H7 (cell line): ENCODE data around the gene ZNF326. TPM values are rescaled to one million over a fixed set of nuclear protein-coding genes. Genes with fewer than 3 reads are reported as not detected.

Source experiments
- DNase-seq: peaks from one replicate; pipeline ENCODE4 v3.0.0; 2012
- H3K27me3 ChIP-seq: 2 replicates; pipeline ENCODE4 v1.6.0; 2011; ENCODE audit warnings: mild to moderate bottlenecking, low read length; ENCODE audit not compliant: control insufficient read depth, insufficient read depth
- H3K36me3 ChIP-seq: replicated peaks from 2 replicates; pipeline ENCODE4 v1.5.1; 2011; ENCODE audit warnings: low read length; ENCODE audit not compliant: control insufficient read depth, insufficient read depth
- H3K4me3 ChIP-seq: 2 replicates; pipeline ENCODE4 v1.5.1; 2011; ENCODE audit warnings: low read depth, mild to moderate bottlenecking, control low read depth, low read length, moderate library complexity; ENCODE audit not compliant: insufficient read depth
- total RNA-seq: library from RNA; depleted of rRNA; stranded (reverse); fragments of >200 nt; shearing (Covaris generic); gene quantifications from 2 replicates; pipeline ENCODE4 v1.2.3, GENCODE V29; 2014

ZNF326 gene
- total RNA-seq, 1 experiment from 2014 or later, result 8.0 TPM

DNA sequence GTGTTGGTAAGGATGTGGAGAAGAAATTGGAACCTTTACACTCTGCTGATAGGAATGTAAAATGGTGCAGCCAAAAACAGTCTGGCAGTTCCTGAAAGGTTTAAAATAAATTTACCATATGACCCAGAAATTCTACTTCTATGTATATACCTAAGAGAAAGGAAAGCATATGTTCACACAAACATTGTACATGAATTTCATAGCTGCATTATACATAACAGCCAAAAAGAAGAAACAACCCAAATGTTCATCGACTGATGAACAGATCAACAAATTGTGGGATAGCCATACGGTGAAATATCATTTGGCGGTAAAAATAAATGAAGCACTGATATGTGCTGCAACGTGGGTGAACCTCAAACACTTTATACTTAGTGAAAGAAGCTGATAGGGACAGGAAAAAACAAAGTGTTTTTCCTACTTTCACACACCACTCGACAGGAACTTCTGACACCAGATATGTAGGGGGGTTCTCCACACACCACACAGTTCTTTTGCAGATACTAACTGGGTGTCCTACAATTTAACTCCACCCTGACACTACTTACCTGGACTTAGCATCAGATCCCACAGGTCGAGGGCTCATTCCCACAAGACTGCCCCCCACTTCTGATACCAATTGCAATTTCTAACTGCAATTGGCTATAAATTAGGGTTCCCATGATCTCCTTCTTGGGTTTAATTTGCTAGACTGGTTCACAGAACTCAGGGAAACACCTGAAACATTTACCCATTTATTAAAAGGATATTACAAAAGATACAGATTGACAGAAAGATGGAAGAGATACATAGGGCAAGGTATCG is 35.9 kb upstream of the ZNF326 start:
- no peaks in the 10 kb centered on the region for H3K36me3 ChIP-seq
- DNase-seq, result no peak
- H3K4me3 ChIP-seq, result no peak overlapping the region
- no peaks in the 10 kb centered on the region for H3K27me3 ChIP-seq

DNA sequence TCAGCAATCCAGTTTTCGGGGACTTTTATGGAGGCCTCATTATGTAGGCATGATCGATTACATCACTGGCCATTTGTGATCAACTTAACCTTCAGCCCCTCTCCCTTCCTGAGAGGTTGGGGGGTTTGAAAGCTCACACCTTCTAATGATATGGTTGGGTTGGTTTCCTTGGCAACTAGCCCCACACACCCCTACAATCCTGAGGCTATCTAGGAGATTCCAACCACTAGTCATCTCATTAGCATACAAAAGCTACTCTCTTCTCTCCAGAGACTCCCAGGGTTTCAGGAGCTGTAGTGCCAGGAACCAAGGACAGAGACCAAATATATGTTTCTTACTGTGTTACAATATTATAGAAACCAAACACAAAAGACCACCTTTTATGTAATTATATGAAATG is 35.2 kb upstream of the ZNF326 start:
- H3K36me3 ChIP-seq, result no peaks in the 10 kb centered on the region
- no peaks in the 10 kb centered on the region for H3K27me3 ChIP-seq
- no peak for DNase-seq
- no peak overlapping the region for H3K4me3 ChIP-seq

DNA sequence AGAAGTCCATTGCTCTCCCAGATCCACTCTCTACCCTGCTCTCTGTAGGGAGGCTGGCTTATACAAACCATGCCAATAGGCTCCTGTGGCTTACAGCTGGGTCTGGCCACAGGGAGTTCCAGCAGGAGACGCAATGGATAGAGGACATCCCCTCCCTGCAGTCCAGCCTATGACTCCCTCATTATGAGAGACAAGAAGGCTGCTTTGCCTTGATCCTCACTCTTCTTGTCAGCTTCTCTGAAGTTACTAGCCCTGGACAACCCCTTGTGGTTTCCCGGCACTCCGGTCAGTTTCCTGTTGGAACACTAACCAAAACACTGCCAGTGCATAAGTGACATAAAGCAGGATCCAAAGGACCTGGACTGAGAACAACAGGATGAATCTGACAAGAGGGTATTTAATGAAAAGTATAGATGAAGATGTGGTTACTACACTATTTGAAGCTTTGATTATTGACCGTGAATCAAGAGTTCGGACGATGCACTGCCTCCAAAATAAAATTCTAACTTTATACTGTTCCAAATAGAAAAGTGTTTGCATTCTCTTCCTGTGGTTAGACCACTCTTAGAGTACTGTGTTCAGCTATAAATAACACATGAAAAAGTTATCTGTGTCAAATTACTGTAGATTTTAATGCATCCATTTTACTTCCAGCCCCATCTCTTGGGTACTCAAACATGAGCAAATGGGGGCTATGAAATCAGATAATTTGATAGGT is 32.7 kb upstream of the ZNF326 start:
- H3K27me3 ChIP-seq, result no peaks in the 10 kb centered on the region
- DNase-seq, result no peak
- H3K4me3 ChIP-seq, result no peak overlapping the region
- no peaks in the 10 kb centered on the region for H3K36me3 ChIP-seq

DNA sequence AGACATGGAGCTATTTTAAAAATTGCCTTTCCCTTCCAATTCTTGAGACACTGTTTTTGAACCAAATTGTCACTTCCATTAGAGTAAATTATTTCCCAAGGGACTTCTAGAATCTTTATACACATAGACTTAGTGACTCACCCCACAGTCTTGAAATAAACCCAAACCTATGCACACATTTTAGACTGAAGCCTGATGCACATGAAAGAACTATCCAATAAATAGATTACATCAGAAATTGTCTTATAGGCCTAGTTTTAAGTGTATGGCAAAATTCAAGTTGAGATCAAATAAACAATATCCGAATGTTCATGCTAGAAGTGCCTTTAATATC is 32.2 kb upstream of the ZNF326 start:
- no peak overlapping the region for H3K4me3 ChIP-seq
- H3K36me3 ChIP-seq, result no peaks in the 10 kb centered on the region
- DNase-seq, result no peak
- H3K27me3 ChIP-seq, result no peaks in the 10 kb centered on the region

DNA sequence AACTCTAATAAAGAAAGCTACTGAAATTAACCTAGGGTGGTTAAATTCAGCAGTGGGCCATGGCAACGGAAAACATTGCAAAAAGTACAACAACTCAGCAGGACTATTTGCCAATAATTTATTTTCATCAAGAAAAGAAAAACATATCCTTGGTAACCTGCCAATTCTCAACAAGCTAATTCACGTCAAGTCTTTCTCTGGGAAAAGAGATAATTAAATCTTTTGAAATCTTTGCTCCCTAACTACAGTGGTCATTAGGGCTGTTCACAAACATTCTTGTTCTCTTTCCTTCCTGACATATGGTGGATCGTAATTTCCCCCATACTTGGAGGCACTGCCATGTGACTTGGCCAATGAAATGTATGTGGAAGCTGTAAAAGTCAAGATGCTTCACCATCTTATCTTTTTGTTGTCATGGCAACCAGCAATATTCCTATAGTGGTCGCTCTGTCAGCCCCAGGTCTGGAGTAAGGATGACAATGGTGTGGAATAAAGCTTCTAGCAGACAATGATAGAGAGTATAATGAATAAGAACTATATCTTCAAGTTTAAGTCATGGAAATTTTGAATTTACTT is 29.6 kb upstream of the ZNF326 start:
- no peaks in the 10 kb centered on the region for H3K36me3 ChIP-seq
- DNase-seq, result no peak
- no peak overlapping the region for H3K4me3 ChIP-seq
- no peaks in the 10 kb centered on the region for H3K27me3 ChIP-seq

DNA sequence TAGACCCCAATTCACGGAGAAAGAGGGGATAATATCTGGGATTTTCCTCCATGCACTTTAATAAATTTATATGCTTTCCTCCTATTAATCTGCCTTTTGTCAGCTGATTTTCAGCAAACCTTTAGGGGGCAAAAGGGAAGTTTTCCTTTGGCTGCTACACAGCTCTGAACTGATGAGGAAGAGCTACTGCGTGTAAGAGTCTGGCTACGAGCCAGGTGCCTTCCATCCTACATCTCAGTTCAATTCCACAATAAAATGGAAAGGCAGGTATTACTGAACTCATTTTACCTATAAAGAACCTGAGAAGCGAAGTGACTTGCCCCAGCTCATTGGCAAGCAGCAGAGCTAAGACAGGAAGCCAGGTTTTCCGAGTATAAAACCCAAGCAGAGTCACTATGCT is 28.3 kb upstream of the ZNF326 start:
- DNase-seq, result no peak
- H3K4me3 ChIP-seq, result no peak overlapping the region

DNA sequence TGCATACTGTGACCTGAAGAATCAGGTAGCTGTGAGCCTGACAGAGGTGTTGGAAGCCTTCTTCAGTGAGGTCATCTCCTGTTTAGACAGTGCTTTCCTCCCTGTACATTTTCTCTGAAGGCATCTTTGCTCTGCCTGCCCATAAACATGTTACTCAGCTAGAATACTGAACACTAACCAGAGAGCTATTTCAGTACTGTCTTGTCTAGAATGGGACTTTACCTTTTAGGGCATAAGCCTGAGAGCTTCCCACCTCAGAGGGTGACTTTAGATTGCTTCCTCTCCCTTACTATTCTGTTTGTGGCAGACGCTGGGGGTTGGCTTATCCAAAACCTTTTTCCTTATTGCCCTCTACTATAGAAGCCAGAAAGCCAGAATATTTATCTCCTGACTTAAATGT is 23.3 kb upstream of the ZNF326 start:
- Histone ChIP-seq H3K27me3 (no peaks in the 10 kb centered on the region), H3K36me3 (no peaks in the 10 kb centered on the region), H3K4me3 (no peak overlapping the region)
- no peak for DNase-seq

More for the DNA sequence above, 28.3 kb upstream of the ZNF326 start:
- H3K36me3 ChIP-seq, result no peaks in the 10 kb centered on the region
- no peaks in the 10 kb centered on the region for H3K27me3 ChIP-seq

DNA sequence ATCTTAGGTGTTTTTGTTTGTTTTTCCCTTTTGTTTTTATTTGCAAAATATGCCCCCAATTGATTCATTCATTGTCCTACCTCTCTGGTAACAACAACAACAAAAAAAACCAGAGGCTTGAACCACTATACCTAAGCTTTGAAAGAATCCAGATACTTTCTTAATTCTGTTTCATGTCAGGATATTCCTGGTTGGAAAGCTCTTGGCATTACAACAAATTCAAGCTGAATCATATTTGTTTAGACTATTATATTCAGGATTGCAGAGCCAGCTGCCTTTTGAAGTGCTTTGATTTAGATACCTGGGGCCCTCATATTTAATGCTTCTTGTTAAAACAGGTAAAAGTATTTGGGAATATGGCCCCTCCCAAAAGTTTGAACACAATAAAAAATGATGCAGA is 22.9 kb upstream of the ZNF326 start:
- no peak for DNase-seq
- Histone ChIP-seq H3K27me3 (no peaks in the 10 kb centered on the region), H3K36me3 (no peaks in the 10 kb centered on the region), H3K4me3 (no peak overlapping the region)

DNA sequence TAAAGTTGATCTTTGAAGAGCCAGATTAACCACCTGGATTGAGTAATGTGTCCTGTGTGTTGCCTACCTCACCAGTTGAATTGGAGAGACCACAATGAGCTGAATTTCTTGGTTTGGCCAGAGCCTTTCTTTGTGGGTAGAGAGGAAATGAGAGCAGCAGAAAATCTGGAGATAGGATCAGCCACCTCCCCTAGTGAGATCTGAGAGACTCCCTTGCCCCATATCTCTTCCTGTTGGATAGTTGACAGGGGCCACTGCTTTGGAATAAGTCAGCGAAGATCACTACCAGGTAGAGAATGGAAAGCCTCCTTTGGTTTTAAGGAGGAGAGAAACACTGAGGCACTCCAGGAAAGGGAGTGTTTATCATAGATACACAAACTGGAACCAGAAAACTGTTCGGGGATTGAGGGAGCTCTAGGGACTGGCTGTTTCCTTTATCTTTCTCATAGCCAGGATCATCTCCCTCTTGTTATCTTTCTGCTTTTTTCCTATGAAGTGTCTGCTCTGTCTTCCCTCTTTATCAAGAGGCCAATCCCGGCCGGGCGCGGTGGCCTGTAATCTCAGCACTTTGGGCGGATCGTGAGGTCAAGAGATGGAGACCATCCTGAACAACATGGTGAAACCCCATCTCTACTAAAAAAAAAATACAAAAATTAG is 21.3 kb upstream of the ZNF326 start:
- no peak overlapping the region for H3K4me3 ChIP-seq
- H3K36me3 ChIP-seq, result no peaks in the 10 kb centered on the region
- DNase-seq, result no peak
- H3K27me3 ChIP-seq, result no peaks in the 10 kb centered on the region

DNA sequence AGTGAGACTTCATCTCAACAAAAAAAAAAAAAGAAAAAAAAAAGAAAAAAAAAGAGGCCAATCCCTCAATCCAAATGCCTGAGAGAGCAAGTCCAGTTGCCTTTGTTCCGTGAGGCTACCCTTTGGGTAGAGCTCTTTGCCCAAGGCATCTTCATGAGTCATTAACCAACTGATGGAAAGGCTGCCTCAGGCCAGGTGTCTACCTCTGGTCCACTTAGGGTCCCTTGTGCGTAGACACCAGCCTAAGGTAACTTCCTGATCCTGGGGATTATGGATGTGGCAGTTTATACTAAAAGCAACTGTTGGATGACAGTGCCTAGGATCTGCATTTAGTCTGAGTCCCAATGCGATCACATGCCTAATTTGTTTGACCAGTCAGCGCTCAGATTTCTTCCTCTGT is 20.7 kb upstream of the ZNF326 start:
- no peak for DNase-seq
- Histone ChIP-seq H3K4me3 (no peak overlapping the region), H3K27me3 (no peaks in the 10 kb centered on the region), H3K36me3 (no peaks in the 10 kb centered on the region)

DNA sequence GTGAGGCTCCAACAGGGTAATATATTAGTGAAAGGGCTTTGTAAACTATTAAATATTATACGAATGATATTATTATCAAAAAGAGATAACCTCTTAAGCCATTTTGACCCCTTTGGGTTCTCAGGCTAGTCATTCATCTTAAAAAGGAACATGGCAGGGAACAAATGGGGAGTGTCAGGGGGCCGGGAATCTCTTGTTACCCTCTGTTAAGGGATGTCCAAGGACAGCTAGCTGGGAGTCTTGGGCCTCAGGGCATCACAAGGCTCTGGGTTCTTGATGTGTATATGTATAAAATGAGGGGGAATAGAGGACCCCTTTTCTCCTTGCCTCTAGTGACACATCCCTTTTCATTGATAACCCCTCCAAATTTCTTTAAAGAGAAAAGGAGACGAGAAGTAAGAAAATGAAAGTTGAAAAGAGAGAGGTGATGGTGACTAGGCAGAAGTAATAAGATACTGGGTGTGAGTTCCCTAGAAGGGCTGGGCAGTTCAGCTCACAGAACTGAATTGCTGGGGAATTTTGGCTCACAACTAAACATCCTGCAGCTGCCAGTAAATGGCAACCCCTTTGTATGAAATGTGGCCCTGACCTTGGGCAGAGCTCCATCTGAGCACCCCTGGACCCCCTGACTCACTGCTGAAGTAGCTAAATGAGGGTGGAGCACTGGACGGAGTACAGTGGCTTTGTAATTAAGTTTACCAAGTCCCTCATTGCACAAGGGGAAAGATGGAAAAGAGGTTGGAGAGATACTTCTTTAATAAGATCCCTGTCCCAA is 20.0 kb upstream of the ZNF326 start:
- H3K27me3 ChIP-seq, result no peaks in the 10 kb centered on the region
- H3K36me3 ChIP-seq, result no peaks in the 10 kb centered on the region
- no peak overlapping the region for H3K4me3 ChIP-seq
- DNase-seq, result no peak

DNA sequence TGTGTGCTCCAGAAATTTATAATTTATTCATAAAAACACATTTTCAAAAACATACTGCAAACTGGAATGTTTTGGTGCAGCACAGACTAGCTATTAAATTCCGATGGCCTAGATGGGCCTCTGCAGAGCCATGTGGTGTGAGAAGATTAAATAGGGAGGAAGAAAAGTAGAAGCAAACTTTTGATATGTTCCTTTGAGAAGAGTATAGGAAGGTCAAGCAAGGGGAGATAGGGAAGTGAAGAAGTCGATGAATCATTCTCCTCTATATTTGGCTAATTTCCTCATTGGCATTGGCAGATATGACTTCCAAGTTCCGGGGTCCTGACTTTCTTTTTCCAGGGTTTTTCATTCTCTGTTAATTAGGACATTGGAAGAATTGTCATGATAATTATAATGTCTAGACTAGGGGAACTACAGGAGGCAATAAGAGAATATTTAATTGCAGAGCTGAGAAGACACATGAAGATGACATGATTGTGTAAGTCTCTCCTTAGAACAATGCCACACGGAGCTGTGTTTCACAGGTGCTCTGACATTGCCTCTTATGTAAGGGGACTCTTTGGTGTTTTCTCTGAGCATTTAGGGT is 19.3 kb upstream of the ZNF326 start:
- Histone ChIP-seq H3K27me3 (no peaks in the 10 kb centered on the region), H3K4me3 (no peak overlapping the region), H3K36me3 (no peaks in the 10 kb centered on the region)
- DNase-seq, result no peak

DNA sequence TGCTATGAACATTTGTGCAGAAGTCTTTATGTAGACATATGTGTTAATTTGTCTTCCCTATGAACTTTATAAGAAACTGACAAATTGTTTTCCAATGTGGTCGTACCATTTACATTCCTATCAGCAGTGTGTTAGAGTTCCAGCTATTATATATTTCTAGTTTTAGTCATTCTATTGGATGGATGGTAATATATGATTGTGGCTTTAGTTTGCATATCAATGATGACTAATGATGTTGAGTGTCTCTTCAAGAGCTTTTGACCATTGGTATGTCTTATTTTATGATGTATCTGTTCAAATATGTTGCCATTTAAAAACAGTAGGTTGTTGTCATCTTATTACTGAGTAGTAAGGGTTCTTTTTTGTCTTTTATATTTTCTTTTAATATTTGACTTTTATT is 16.2 kb upstream of the ZNF326 start:
- no peak for DNase-seq

DNA sequence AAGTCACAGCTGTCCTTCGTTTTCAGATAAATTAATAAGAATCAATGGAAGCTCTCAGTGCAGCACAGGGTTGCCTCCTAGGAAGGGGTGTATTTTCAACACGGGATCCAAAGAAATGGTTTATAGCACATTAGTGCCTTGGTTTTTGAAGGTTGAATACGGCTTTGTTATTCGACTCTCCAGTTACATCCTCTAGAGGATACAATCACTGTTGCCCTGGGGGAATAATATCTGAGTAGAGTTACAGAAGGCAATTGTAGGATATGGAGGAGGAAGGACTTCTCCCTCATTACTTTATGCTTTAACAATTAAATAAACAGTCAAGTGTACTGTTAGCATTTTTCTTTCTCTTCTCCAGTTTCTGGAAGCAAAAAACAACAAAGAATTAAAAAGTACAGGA is 14.3 kb upstream of the ZNF326 start:
- H3K27me3 ChIP-seq, result no peaks in the 10 kb centered on the region

More for the DNA sequence above, 16.2 kb upstream of the ZNF326 start:
- H3K27me3 ChIP-seq, result no peaks in the 10 kb centered on the region
- H3K4me3 ChIP-seq, result no peak overlapping the region
- no peaks in the 10 kb centered on the region for H3K36me3 ChIP-seq

More for the DNA sequence above, 14.3 kb upstream of the ZNF326 start:
- DNase-seq, result peak; percentile 41
- H3K36me3 ChIP-seq, result no peaks in the 10 kb centered on the region
- no peak overlapping the region for H3K4me3 ChIP-seq
